ENCODE measurements around the gene FTCD.

FTCD gene

DNA sequence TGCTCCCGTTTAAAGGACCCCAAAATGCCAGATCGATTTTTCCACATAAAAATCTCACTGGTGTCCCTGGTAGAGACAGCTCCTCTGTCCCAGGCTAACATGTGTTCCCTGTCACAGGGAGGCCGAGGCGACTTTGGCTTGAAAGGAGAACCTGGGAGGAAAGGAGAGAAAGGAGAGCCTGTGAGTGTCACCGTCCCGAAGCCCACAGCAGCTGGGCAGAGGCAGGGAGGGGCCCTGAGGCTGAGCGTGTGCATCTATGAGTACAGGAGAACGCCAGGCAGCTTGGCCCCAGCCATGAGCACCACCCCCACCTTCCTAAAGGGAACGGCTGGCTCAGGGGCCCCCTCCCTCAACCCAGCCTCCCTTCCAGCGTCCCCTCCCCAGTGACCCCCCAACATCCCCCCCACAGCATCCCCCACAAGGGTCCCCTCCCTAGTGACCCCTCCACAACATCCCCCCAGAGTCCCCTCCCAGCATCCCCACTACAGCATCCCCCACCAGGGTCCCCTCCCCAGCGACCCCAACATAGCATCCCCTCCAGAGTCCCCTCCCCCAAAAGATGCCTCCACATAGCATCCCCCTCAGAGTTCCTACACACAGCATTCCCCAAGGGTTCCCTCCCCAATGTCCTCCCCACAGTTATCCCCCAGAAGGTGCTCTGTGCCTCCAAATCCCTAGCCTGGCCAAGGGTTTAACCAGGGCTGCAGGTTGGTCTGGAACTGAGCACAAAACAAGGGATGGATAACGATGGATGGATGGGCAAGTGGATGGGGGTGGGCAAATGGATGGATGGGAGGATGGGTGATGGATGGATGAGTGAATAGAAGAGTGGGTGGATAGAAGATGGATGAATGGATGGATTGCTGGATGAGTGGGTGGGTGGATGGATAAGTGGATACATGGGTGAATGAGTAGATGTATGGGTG is 32.4 kb downstream of the FTCD start:
- no peak for DNase-seq (ENCODE audit: low spot score)

DNA sequence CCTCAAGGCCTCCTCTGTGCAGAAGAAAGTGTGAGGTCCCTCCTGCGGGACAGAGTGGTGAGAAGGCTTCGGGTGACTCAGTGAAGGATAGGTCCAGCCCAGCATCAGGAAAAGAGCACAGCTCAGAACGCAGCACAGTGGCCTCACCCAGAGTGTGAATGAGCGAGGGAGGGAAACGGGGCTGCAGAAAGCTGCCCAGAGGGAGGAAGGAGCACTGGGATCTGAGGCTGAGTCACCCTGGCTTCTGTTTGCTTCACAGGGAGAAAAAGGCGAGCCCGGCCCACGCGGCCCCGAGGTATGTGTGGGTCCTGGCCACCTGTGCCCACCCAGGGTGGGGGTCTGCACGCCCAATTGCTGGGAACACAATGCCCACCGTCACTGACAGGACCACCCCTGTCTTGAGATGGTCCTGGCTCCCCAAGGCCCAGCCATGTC is 33.1 kb downstream of the FTCD start:
- DNase-seq (ENCODE audit: low spot score), result no peak

DNA sequence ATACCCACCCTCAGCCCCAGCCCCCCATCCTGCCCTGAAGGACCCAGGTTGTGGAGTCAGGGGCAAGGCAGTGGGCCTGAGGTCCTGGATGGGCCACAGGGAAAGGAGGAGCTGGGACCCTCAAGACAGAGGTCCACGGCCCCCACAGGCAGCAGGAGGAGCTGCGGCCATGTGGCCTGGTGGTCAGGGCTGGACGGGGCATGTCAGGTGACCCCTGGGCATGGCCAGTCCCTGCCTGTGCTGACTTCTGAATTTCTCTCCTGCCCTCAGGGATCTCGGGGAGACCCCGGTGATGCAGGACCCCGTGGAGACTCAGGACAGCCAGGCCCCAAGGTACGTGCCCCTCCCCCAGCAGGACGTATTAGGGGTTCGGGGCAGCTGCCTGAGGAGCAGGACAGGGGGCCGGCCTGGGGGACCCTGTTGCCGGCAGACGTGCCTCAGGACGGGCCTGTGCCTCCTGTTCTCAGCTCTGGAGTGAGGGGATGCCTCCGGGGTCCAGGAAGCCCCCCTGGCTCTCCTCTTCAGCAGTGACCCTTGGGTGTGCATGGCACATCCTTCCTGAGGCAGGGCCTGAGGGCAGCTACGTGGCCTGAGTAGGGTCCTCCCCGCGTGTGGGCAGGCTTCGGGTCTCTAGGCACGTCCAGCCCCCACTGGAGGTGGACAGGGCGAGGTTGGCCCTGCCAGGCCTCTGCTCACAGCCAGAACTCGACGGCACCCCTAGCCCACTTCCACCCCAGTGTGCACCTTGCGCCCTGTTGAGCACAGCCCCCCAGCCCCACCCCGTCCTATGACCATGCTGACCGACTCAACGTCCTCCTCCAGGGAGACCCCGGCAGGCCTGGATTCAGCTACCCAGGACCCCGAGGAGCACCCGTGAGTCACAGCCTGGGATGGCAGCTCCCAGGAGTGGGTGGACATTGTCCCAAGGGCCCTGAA is 33.8 kb downstream of the FTCD start:
- DNase-seq (ENCODE audit: low spot score), result no peak

DNA sequence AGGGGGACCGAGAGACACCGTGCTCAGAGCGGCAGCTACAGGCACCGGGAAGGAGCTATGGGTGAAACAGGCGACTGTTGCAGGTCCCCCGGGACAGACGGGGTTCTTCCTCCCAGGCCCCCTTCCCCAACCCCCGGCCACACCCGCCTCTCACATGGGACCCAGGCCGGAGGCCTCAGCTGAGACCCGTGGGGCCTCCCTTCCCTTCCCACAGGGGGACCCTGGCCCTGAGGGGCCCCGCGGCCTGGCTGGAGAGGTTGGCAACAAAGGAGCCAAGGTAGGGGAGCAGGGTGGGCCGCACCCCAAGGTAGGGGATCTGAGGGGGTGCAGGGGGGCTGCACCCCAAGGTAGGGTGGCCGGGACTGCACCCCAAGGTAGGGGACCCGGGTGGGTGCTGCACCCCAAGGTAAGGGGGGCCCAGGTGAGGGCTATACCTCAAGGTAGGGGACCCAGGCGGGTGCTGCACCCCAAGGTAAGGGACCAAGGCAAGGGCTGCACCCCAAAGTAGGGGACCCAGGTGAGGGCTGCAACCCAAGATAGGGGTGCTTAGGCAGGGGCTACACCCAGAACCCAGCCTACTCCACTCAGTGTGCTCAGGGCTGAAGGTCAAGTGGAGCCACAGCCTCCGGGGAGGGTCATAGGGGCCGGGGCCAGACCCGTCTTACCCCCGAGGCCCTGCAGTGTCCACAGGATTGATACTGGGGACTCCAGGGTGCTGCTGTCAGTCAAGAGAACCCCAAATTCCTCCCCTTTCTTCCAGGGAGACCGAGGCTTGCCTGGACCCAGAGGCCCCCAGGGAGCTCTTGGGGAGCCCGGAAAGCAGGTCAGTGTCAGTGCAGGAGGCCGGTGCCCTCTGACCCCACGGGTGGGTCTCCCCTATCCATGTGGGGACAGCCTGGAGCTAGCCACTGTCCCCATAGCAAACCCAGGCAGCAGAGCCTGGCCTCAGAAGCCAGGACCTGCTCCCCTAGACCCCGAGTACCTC is 34.8 kb downstream of the FTCD start:
- DNase-seq (ENCODE audit: low spot score), result no peak

DNA sequence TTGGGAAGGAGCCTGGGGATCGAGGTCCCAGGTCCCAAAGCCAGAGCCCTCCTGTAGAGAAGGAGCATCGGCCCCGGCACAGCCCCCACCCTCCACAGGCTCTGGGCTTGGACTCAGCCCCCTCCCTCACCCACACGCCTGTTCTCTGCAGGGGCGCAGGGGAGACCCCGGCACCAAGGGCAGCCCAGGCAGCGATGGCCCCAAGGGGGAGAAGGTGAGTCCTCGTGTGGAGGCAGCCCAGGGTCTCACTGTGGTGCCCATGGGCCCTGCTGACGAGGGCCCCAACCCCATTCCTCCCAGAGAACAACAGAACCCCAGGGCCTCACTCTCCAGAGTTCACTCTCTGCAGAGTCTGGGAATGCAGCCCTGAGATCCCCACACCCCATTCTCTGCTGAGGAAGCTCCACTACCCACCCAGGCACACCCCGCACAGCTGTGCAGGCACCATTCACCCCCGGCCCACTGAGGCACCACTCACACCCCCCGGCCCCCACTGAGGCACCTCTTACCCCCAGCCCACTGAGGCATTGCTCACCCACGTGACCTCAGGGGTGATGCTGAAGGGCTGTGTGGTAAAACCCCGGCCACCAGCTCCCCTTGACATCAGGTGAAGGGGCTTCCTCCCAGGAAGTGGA is 35.6 kb downstream of the FTCD start:
- DNase-seq (ENCODE audit: low spot score), result no peak

DNA sequence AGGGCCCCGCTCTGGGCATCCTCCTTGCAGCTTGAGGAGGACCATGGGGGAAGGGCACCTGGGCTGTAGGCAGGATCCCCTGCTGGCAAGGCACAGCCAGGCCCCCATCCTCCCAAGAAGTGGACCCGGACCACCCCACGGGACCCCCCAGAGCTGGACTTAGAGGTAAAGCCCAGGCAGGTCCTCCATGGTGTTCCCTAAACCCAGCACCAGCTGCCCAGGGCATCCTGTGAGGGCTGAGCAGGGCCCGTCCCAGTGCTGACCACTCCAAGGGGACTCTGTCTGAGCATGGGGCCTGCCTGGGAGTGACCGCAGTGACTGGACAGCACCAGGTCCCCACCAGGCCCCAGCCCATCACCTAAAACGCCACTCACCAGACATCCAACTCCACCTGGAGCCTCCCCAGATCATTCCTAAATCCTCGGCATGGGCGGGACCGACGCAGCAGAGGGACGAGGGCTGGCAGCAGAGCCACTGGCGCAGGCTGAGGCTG is 36.2 kb downstream of the FTCD start:
- no peak for DNase-seq (ENCODE audit: low spot score)

DNA sequence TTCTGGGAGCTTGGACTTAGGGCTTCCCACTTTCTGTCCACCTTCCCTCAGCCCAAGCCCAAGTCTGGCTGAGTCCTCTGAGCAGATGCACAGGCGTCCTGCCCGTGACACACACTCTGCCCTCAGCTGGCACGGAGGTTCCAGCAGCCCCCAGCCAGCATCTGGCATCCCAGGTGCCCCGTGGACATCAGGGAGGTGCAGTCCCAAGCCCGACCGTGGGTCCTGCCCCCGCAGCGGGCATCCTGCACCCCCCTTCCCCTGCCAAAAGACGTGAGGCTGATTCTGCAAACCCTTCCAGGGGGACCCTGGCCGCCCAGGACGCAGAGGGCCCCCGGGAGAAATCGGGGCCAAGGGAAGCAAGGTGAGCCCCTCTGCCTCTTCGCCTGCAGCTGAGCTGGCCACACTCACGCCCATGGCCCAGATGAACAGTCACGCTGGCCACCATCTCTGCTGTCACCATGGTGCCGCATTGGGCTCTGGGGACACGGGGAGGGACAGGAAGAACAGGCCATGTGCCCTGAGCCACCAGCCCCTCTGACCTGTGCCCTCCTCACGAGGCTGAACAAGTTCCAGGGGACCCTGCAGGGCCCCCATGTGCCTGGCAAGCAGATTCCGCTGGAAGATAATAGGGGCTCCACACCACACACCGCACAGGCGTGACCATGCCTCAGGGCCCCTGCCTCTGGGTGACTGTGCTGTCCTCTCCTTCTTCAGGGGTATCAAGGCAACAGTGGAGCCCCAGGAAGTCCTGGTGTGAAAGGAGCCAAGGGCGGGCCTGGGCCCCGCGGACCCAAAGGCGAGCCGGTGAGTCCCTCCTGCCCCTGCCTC is 36.8 kb downstream of the FTCD start:
- no peak for DNase-seq (ENCODE audit: low spot score)

DNA sequence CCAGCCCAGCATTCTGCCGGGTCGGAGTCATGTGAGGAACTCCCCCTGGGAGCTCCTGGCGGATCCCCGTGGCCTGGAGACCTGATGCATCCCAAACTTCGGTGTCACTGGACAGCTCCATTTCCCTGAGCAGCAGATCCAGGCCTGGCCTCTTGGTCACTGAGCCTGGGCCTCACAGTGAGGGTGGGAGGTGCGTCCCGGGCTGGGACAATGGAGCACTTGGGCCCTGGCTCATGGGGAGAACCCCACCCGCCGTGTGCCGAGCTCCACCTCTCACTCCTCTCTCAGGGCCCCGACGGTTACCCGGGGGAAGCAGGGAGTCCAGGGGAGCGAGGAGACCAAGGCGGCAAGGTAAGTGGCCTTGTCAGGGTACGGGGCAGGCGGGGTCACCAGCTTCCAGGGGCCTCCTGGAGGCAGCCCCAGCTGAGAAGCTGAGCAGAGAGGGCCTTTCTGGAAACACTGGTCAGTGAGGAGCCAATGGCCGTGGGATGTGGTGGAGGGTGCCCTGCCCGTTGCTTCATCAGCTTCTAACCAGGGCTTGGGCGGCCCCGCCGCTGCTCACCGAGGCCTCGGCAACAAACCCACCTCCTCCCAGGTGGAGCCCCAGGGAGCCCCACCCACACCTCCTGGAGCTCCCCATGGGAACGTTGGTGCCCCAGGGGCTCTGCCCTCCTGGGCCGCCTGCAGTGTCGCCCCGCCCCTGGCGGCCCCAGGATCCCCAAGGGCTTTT is 37.6 kb downstream of the FTCD start:
- no peak for DNase-seq (ENCODE audit: low spot score)

DNA sequence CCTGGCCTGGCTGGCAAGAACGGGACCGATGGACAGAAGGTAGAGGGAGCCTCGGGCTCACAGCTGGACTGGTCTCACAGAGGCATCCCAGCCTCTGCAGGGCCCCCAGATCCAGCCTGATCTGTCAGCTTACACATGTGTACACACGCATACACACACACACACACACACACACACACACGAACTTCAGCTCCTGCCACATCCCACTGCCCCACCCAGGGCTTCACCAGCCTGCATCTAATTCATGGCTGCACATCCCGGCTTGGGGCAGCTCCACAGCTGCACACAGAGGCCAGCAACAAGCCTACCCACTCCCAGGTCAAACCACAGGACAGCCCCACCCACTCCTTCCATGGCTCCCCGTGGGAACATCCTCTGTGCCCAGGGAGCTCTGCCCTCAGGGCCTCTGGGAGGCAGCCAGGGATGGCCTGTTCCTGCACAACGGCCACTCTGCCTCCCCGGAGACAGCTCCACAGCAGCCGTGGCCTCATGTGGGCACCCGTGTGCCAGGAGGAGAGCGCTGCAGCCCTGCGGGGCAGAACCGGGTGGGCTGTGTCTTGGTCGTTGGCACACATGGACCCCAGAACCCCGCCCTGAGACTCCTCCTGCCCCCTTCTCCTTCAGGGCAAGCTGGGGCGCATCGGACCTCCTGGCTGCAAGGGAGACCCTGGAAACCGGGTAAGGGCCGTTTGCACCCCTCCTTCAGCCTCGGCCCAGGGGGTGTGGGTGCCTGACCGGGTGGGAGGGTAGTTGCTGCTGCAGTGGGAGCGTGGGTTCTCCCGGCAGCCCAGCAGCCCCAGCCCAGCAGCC is 38.4 kb downstream of the FTCD start:
- no peak for DNase-seq (ENCODE audit: low spot score)

DNA sequence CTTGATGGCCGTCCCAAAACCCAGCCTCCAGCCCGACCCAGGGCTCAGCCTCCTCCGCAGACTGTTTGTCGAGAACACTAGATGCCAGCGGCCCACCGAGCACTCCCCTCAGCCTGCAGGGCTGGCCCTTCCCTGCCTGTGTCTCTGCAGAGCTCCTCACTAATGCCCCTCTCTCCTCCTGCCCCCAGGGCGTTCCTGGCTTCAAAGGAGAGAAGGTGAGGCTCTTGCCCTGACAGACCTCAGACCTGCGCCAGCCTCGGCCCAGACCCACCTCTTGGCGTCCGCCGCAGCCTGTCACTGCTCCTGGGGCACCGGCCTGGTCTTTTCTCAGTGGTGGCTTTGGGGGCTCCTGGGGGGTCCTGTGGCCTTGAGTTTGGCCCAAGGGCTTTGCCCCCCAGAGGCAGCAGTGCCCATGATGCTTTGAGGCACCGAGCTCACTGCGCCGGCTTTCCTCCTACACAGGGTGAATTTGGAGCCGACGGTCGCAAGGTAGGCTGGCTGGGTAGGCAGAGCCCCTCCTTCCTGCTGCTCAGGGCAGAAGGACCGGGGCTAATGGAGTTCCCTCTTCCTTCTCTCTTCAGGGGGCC is 39.1 kb downstream of the FTCD start:
- no peak for DNase-seq (ENCODE audit: low spot score)

DNA sequence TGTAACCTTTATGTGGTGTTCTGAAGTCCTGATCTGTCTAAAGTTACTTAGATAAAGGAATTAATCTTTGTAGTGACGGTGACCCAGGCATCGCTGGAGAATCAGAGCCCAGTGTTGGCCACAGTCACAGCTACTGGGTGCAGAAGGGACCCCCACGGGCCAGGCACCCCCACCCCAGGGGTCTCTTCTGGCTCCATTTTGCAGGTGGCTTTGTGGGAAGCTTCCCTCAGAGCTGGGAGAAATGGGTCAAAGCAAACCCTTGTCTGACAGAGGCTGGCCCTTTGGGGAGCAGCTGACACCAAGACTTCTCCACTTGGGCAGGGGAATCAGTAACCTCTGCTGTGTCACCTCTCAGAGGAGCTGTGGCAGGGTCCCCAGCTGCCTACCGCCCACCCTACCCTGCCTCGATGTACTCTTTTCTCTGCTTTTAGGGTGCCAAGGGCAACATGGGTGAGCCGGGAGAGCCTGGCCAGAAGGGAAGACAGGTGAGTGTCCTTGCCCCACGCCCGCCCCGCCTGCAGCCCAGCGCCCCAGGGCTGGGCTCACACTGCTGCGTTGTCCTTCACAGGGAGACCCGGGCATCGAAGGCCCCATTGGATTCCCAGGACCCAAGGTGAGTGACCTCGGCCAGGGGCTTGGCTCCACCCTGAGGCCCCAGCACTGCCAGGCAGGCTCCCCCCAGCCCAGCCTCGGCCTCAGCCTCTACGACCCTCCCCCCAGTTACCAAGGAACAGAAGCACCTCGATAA is 39.8 kb downstream of the FTCD start:
- DNase-seq (ENCODE audit: low spot score), result no peak

DNA sequence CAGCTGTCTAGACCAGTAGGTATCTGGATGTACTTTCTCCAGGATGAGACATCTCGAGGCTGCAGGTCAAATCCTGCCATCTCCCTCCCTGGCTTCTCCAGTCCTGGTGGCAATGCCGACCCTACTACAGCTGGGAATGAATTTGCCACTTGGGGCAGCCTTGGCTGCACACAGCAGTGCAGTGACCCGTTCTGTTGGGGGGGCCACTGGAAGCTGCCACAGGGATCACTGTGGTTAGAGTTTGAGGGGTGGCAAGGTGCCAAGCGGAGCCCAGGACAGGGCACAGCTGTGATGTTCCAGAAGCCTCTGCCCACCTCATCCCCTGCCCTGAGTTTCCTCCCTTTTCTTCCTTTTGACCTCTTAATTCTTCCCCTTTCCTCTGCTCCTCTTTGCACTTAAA is 40.4 kb downstream of the FTCD start:
- DNase-seq (ENCODE audit: low spot score), result no peak

DNA sequence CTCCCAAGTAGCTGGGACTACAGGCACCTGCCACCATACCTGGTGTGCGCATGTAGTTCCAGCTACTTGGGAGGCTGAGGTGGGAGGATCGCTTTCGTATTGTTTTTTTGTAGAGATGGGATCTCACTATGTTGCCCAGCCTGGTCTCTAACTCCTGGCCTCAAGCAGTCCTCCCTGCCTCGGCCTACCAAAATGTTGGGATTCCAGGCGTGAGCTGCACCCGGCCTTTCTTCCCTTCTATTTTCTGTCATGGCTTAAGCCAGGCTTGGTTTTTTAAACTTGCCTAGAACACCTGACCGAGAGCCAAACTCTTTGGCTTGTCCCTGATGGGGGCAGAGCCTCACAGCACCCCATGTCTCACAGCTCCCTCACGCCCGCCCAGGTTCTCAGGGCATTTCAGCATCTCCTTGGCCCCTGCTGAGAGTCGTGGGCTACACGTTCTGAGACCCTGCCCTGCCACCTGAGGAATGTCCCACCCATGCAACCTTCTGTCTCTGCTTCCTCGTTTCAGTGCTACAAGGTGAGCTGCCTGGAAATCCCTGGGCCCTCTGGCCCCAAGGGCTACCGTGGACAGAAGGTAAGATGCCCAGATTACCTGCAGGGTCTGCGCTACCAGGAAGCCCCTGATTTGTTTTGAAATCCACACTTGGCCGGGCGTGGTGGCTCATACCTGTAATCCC is 41.7 kb downstream of the FTCD start:
- no peak for DNase-seq (ENCODE audit: low spot score)

DNA sequence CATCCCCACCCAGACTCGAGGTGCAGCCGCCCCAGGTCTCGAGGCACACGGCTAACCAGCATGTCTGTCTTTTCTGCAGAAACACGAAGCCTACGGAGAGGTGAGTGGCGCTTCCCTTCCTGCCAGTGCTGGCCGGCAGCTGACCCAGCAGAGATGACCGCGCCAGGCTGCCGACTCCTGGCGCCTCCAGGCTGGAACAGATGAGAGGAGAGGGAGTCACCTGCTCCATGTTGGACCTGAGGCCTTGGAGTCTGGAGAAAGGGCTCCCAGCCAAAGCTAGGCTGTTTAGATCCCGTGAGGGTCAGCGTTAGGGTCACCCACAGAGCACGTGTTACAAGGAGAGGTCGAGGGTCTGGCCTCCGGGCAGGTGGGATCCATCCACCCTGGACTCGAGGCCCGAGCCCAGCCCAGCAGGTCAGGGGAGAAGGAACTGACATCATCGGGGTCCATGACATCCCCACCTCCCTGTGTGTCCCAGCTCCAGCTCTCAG is 42.6 kb downstream of the FTCD start:
- DNase-seq (ENCODE audit: low spot score), result no peak

DNA sequence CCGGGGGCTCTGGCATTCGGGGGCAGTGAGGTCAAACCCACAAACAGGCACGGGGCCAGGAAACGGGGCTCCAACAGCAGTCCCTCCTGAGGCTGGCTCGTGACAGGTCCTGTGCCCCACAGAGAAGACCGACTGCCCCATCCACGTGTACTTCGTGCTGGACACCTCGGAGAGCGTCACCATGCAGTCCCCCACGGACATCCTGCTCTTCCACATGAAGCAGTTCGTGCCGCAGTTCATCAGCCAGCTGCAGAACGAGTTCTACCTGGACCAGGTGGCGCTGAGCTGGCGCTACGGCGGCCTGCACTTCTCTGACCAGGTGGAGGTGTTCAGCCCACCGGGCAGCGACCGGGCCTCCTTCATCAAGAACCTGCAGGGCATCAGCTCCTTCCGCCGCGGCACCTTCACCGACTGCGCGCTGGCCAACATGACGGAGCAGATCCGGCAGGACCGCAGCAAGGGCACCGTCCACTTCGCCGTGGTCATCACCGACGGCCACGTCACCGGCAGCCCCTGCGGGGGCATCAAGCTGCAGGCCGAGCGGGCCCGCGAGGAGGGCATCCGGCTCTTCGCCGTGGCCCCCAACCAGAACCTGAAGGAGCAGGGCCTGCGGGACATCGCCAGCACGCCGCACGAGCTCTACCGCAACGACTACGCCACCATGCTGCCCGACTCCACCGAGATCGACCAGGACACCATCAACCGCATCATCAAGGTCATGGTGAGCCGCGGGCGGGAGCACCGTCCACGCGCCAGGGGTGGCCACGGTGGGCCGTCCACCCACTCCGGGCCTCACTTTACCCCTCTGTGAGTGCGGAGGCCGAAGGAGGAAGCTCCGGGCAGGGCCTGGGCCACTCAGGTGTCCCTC is 43.3 kb downstream of the FTCD start:
- no peak for DNase-seq (ENCODE audit: low spot score)

DNA sequence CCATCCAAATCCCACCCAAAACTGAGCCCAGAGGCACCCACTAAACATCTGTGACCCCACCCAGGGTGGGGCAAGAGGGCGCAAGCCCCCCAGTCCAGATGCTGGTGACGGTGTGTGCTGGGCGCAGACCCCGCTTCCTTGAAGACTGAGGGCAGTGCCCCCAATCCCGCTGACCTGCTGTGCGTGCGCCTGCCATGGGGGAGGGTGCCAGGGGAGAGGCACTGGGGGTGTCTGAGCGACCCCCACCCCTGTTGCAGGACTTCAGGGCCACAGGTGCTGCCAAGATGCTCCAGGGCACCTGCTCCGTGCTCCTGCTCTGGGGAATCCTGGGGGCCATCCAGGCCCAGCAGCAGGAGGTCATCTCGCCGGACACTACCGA is 44.2 kb downstream of the FTCD start:
- DNase-seq (ENCODE audit: low spot score), result no peak
